Measurements from ENCODE around the gene GPR61. TPM values are rescaled to one million over a fixed set of nuclear protein-coding genes. Genes with fewer than 3 reads are reported as not detected.

GPR61 gene
- total RNA-seq, 1 donor from 2014 or later = 0.53 TPM

DNA sequence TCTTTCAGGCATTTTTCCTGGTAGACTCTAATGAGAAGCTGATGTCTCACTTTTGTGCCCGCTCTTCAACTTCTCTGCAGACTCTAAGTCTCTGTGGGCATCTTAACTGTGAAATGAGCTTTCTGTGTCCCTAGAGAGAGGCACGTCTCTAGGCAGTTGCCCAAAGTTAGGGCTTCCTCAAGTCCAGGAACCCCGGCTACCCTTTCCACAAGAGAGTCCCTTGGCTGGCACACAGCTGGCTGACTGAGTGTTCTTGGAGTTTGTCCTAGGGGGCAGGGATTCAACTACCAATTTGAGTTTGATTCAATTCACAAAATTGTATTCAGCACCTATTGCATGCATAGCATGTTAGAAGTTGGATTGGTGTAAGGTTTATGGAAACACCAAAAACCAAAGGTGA is 1.4 kb downstream of the GPR61 start:
- DNase-seq (ENCODE audit: low spot score, unreplicated experiment) = no peak
- H3K4me1 Mint-ChIP-seq (ENCODE audit: low read depth) = no peaks in the 10 kb centered on the region
- H3K27me3 Mint-ChIP-seq = peaks cover 40% of the 10 kb centered on the region
- H3K27ac Mint-ChIP-seq = no peak overlapping the region
- no peak overlapping the region for H3K4me3 Mint-ChIP-seq (ENCODE audit: low read depth)
- H3K9me3 Mint-ChIP-seq (ENCODE audit: low read depth) = no peaks in the 10 kb centered on the region
- H3K36me3 Mint-ChIP-seq (ENCODE audit: insufficient read depth) = no peaks in the 10 kb centered on the region
- TF ChIP-seq CTCF (IDR thresholded peaks at IDR 0.05; ENCODE audit: unreplicated experiment) = no peak

- Mint-ChIP-seq H3K27me3 (peaks cover 40% of the 10 kb centered on the region), H3K4me3 (ENCODE audit: low read depth) (no peak overlapping the region), H3K36me3 (ENCODE audit: insufficient read depth) (no peaks in the 10 kb centered on the region), H3K27ac (no peak overlapping the region), H3K4me1 (ENCODE audit: low read depth) (peaks cover 9% of the 10 kb centered on the region), H3K9me3 (ENCODE audit: low read depth) (no peaks in the 10 kb centered on the region)
- TF ChIP-seq CTCF (IDR thresholded peaks at IDR 0.05; ENCODE audit: unreplicated experiment) = no peak
- no peak for DNase-seq (ENCODE audit: low spot score, unreplicated experiment)
These were observed 3.0 kb downstream of the GPR61 start for GRCh38 chr1:109542657-109543056.

DNA sequence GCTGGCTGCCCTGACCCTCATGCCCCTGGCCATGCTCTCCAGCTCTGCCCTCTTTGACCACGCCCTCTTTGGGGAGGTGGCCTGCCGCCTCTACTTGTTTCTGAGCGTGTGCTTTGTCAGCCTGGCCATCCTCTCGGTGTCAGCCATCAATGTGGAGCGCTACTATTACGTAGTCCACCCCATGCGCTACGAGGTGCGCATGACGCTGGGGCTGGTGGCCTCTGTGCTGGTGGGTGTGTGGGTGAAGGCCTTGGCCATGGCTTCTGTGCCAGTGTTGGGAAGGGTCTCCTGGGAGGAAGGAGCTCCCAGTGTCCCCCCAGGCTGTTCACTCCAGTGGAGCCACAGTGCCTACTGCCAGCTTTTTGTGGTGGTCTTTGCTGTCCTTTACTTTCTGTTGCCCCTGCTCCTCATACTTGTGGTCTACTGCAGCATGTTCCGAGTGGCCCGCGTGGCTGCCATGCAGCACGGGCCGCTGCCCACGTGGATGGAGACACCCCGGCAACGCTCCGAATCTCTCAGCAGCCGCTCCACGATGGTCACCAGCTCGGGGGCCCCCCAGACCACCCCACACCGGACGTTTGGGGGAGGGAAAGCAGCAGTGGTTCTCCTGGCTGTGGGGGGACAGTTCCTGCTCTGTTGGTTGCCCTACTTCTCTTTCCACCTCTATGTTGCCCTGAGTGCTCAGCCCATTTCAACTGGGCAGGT is 3.8 kb downstream of the GPR61 start:
- Mint-ChIP-seq H3K4me3 (ENCODE audit: low read depth) (no peak overlapping the region), H3K27me3 (peaks cover 40% of the 10 kb centered on the region), H3K4me1 (ENCODE audit: low read depth) (peaks cover 11% of the 10 kb centered on the region), H3K9me3 (ENCODE audit: low read depth) (no peaks in the 10 kb centered on the region), H3K27ac (no peak overlapping the region), H3K36me3 (ENCODE audit: insufficient read depth) (no peaks in the 10 kb centered on the region)
- no peak for TF ChIP-seq CTCF (IDR thresholded peaks at IDR 0.05; ENCODE audit: unreplicated experiment)
- DNase-seq (ENCODE audit: low spot score, unreplicated experiment) = no peak

DNA sequence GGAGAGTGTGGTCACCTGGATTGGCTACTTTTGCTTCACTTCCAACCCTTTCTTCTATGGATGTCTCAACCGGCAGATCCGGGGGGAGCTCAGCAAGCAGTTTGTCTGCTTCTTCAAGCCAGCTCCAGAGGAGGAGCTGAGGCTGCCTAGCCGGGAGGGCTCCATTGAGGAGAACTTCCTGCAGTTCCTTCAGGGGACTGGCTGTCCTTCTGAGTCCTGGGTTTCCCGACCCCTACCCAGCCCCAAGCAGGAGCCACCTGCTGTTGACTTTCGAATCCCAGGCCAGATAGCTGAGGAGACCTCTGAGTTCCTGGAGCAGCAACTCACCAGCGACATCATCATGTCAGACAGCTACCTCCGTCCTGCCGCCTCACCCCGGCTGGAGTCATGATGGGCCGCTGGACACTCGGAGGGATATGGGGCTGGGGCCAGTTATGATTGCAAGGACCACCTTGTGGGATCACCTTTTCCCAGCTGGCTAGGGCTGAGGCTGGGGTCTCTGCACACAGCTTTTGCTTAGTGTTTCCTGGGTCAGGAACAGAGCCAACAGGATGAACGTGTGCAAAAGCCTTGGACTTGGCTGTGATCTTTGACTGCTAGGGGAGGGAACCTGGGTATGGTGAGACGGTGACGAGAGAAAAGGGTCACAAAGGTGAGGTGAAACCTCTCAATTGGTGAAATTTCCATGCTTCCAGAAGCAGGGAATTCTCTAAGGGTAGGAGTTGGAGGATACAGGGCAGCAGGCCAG is 4.5 kb downstream of the GPR61 start:
- Mint-ChIP-seq H3K36me3 (ENCODE audit: insufficient read depth) (no peaks in the 10 kb centered on the region), H3K4me1 (ENCODE audit: low read depth) (peaks cover 14% of the 10 kb centered on the region), H3K9me3 (ENCODE audit: low read depth) (no peaks in the 10 kb centered on the region), H3K27me3 (peaks cover 37% of the 10 kb centered on the region), H3K27ac (no peak overlapping the region), H3K4me3 (ENCODE audit: low read depth) (no peak overlapping the region)
- no peak for DNase-seq (ENCODE audit: low spot score, unreplicated experiment)
- no peak for TF ChIP-seq CTCF (IDR thresholded peaks at IDR 0.05; ENCODE audit: unreplicated experiment)

DNA sequence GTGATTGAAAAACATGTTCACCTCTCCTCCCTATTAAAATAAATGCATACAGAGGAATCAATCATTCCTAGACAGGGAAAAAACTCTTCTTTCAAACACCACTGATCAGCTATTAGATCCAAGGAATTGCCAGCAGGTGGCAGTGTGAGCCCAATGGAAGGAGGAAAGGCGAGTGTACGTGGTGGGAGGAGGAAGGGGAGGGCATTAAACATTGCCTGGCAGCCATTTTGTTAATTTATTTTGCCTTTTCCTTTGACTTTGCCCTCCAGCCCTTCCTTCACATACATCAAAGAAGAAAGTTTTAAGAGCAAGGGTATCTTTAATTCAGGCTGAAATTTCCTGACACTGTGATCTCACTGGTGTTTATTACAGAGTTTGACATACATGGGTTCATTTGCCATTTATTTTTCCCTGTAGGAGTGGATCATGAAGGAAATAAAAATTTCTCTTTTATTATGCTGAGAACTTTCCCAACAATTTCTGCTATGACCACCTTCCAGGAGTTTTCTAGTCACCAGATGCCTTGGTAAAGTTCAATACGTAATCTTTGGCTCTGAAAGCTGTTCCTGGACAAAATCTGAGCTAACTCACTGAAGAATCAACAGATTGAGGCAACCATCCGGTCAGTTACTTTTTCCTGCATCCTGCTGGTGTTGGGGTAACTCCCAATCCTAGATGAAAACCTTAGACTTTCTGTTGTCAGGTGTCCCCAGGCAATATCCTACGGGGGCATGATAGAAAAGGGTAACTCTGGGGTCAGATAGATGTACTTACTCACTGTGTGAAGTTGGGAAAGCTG is 6.8 kb downstream of the GPR61 start:
- Mint-ChIP-seq H3K9me3 (ENCODE audit: low read depth) (no peaks in the 10 kb centered on the region), H3K4me3 (ENCODE audit: low read depth) (peak overlapping the region; percentile 98), H3K27me3 (peaks cover 20% of the 10 kb centered on the region), H3K36me3 (ENCODE audit: insufficient read depth) (no peaks in the 10 kb centered on the region), H3K4me1 (ENCODE audit: low read depth) (peaks cover 18% of the 10 kb centered on the region), H3K27ac (peak overlapping the region; percentile 95)
- TF ChIP-seq CTCF (IDR thresholded peaks at IDR 0.05; ENCODE audit: unreplicated experiment) = peak; percentile 89
- DNase-seq (ENCODE audit: low spot score, unreplicated experiment) = peak; percentile 79
